Medulla oblongata (tissue), 1 donor: ENCODE results near the gene PPM1G.
"Not testable (repeated sequence)": the region's sequence is repeated elsewhere in the genome, so short reads cannot be mapped to it uniquely, and the experiment has no call there.

Source experiments
- DNase-seq: peaks from one replicate; pipeline ENCODE4 v3.0.0-alpha.2; 2015; ENCODE audit errors: extremely low spot score

The PPM1G gene

DNA sequence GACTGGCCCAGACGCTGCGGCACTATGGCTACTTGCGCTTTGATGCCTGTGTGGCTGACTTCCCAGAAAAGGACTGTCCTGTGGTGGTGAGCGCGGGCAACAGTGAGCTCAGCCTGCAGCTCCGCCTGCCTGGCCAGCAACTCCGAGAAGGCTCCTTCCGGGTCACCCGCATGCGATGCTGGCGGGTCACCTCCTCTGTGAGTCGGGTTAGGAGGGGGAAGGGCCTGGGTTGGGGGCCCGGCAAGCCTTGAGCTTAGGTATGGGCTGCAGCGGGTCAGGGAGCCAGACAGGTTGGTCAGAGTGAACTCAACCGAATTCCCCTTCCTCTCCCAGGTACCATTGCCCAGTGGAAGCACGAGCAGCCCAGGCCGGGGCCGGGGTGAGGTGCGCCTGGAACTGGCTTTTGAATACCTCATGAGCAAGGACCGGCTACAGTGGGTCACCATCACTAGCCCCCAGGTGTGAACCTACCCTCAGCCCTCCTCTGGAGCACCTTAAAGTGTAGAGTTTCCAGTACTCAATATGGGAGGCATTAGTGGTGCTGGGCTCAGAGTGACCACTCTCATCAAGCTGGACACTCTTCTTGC, 33.8 kb downstream of the PPM1G start:
- DNase-seq: no peak

DNA sequence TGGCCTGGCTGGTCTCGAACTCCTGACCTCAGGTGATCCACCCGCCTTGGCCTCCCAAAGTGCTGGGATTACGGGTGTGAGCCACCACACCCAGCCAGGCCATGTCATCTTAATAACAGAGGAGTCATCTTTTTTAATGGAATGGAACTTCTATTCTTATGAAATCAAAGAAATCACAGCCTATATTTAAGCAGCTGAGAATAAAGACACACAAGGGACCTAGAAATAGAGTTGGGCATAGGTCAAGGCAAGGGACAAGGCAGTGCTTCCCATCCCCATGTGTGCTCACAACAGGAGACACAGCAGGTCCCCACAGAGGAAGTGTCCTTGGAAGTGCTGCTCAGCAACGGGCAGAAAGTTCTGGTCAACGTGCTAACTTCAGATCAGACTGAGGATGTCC, 35.8 kb downstream of the PPM1G start:
- no peak for DNase-seq

DNA sequence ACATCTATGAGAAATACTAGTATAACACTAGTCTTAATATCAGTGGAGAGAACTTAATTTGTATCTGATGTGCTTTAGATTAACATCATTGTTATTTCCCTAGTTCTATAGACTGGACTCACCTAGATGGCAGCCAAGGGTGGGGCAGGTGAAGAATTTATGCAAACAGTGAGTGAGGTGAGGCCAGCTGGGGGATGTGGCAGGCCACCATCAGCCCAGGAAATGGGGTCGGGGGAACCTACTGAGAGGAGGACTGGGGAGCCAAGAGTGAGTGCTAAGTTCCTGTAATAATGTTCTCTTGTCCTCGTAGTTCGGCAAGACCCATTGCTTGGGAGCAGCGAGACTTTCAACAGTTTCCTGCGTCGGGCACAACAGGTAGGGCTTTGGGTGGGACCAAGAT, 36.5 kb downstream of the PPM1G start:
- DNase-seq: no peak

DNA sequence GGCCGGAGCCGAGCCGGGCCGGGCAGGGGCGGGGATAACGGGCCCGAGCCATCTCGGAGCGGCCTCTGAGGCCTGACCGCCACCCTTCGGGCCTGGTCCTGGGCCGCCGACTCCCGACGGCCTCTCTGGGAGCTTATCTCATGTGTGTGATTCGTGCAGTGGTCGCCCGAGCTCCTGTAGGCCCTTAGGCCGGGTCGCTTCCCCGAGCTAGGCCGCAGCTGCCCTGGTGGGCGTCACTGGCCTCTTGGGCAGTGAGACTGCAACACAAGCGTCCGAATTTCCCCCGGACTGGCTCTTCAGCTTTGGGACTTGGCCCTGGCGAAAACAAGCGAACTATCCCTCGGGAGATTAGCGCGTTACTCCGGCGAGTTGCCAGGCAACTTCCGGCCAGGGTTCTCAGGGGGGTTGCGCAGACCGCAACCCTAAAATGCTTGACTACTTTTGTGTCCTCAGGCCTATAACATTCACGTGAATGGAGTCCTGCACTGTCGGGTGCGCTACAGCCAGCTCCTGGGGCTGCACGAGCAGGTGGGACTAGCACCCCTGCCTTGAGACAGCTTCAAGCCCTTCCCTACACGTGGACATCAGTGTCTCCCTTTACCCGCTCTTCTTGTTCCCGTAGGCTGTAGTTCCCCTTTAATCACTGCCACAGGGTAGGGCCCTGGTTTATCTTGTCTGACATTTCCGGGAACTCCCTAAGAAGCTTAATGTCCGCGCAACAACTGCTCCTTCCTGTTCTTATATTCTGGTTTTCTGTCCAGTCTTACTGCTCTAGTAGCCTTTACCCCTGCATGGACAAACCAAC, 38.4 kb downstream of the PPM1G start:
- peak; percentile 46 for DNase-seq

DNA sequence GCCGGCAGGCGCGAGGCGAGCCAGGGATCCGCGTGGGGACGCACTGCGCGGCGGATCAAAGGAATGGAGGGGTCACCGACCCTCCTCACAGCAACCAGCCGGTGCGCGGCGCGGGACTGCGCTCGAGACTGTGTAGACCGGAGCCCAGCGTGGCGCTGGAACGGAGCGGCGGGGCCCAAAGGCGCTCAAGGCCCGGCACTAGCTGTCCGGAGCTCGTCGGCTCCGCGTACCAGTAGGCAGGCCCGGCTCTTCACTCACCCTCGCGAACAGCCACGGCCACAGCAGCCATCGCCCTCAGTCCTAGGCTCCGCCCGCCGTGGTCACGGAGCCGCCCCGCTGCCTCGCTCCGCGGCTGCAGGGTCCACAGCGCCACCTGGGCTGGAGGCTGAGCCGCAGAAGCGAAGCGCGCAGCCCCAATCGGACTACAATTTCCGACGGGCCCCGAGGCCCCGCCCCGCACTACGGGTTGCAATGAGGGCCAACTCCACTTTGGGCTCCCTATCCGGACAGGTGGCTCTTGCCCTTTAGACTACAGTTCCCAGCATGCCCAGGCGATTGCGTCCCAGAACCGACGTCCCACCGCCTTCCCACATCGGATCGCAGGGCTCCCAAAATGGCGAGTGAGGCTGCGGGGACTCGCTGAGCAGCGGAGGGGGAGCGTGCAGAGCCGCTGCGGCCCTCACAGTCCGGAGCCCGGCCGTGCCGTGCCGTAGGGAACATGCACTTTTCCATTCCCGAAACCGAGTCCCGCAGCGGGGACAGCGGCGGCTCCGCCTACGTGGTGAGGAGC, 39.2 kb downstream of the PPM1G start, which contains the start of the genes EIF2B4 and SNX17:
TSS of gene EIF2B4 (minus strand) at position 313 of the 790 bp plus-strand sequence. CDS start at position 289, 24 bp downstream.
TSS of gene SNX17 (plus strand) at position 591 of the 790 bp plus-strand sequence. CDS start at position 719, 128 bp downstream.
- DNase-seq: peak; percentile 99

DNA sequence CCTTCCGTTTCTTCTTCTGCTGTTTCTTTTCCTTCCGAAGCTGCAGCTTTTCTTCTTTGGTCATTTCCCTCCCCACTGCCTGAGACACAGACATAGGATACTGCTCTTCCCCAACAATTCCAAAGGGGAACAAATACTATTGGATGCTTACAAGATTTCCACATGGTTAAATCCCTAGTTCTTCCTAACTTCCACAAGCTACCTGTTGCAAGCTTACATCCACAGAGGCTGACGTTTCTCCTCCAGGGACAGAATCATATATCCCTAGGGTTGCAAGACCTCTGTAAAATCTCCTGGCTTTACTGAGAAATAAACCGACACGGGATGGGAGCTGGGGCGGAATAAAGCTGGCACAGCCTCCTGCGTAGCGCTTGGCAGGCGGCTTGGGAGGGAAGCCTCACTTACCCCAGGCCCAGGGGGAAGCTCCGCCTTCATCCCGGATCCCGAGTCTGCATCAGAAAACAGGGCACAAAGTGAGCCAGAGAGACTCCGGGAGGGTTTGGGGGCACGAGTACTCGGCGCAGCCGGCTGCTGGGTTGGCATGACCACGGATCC, 39.8 kb downstream of the PPM1G start:
- DNase-seq: peak; percentile 53

DNA sequence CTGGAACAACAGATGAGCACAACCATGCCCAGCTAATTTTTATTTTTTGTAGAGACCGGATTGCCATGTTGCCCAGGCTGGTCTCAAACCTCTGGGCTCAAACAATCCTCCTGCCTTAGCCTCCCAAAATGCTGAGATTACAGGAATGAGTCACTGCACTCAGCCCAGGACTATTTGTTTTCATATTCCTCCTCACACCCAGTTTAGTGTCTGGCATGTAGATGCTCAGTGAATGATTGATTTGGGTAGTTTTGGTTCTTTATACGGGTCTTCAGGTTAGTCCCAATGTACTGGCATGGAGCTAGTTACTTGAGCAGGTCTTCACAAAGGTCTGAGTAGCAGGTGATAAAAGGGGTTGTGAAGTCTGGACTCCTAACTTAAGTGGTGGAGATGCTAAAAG, 45.5 kb downstream of the PPM1G start:
- no peak for DNase-seq

DNA sequence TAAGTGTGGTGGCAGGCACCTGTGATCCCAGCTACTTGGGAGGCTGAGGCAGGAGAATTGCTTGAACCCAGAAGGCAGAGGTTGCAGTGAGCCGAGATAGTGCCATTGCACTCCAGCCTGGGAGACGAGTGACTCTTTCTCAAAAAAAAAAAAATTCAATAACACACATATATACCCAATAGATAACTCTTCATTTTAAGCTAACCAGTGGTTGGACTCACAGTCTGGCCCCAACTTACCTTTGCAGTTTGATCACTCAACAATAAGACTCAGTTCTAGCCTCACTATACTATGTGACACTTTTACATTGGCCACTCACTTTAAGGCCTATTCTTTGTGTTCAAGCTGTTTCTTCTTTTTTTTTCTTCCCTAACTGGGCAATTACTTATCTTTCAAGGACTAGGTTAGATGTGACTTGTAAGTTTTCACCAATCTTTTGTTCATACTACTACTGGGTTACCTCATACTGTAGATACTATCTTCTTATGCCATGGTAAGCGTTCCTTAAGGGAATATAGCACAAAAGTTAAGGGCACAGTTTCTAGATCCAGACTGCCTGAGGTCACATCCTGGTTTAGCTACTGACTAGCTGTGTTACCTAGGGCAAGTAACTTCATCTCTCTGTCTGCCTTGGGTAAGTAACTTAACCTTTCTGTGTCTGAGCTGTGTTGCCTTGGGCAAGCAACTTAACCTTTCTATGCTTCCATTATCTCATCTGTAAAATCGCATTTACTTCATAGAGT, 46.5 kb downstream of the PPM1G start:
- DNase-seq: no peak

DNA sequence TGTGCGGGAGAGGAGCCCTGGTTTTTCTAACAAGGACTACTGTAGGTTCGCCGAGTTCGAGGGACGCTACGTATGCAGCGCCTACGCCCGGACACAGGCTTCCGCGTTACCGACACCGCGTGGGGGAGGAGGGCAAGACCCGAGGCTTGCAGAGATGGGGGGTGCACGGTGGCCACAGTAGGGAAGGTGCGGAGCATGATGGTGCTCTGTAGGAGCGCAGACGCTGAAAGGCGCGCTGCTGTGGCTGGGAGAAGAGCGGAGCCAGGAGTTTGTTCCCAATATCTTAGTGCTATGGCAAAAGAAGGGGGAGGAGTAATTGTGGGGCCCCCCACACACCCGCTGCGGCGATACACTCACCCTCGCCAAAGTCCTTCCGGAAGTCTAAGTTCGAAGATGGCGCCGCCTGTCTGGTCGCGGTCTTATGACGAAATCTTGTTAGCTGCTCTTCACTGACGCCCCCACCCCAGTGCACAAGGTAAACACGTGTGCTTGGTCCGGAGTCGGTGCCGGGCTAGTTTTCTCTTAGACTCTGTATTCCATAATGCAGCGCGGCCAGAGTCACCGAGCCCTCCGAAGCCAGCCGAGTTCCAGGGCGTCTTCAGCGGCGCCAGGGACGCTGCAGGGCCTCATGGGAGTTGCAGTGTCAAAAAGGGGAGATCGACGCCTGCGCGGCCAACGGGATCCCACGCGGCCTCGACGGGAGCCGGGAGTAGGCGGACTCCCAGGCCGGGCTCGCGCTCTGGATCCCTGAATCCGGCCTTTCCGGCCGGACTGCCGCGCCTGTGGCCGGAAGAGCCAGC, 52.8 kb downstream of the PPM1G start, which contains the start of gene GTF3C2:
TSS of gene GTF3C2 (minus strand) at position 383 of the 800 bp plus-strand sequence. CDS start 13,210 bp downstream, outside the sequence.
- DNase-seq: peak; percentile 99

DNA sequence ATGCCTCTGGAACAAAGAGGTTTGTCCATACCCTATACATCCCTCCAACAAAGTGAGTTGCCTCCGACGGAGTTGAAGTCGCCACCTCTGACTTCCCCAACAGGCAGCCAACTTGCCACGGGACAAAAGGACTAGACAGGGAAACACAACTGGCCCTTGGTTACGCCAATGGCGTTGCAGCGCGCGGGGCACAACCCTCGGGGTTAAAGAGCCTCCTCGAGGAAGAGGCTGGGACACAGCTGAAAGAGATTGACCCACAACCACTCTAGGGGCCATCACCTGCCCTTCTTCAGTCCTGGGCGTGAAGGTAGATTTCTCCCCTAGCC, 53.4 kb downstream of the PPM1G start:
- peak; percentile 38 for DNase-seq

DNA sequence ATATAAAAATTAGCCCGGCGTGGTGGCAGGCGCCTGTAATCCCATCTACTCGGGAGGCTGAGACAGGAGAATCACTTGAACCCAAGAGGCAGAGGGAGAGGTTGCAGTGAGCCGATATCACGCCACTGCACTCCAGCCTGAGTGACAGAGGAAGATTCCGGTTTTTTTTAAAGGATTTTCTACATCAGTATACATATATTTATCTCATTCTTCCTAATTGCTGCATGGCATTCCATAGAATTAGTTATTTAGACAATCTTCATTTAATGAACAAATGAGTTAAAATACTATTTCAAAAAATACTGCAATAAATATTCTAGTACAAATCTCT, 54.8 kb downstream of the PPM1G start:
- DNase-seq: no peak

DNA sequence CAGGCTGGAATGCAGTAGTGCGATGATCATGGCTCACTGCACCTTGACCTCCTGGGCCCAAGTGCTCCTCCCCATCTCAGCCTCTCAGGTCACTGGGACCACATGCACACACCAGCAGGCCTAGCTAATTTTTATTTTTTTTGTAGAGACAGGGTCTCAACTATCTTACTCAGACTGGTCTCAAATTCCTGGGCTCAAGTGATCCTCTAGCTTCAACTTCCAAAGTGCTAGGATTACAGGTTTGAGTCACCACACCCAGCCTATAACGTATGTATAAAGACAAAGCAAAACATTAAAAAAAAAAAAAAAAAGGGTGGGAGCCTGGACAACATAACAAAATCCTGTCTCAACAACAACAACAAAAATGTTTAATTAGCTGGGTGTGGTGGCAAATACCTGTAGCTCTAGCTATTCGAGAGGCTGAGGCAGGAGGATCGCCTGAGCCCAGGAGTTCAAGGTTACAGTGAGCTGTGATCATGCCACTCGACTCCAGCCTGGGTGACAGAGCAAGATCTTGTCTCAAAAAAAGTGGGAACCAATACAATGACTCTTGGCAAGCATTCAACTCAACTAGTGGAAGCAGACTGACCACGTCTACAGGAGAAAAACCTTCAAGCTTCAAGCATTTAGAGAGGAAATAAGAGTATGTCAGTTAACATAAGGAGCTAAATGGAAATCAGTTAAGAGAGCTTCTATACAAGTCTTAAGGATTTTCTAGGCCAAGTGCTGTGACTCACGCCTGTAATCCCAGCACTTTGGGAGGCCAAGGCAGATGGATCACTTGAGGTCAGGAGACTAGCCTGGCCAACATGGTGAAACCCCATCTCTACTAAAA, 55.4 kb downstream of the PPM1G start:
- DNase-seq: no peak

DNA sequence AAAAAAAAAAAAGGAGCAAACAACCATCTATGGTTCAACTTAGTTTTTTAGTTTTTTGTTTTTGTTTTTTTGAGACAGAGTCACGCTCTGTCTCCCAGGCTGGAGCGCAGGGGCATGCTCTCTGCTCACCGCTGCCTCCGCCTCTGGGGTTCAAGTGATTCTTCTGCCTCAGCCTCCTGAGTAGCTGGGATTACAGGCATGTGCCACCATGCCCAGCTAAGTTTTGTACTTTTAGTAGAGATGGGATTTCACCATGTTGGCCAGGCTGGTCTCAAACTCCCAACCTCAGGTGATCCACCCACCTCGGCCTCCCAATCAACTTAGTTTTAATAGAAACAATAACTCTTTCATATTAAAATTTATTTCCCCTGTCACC, 56.0 kb downstream of the PPM1G start:
- DNase-seq: not testable (repeated sequence)

DNA sequence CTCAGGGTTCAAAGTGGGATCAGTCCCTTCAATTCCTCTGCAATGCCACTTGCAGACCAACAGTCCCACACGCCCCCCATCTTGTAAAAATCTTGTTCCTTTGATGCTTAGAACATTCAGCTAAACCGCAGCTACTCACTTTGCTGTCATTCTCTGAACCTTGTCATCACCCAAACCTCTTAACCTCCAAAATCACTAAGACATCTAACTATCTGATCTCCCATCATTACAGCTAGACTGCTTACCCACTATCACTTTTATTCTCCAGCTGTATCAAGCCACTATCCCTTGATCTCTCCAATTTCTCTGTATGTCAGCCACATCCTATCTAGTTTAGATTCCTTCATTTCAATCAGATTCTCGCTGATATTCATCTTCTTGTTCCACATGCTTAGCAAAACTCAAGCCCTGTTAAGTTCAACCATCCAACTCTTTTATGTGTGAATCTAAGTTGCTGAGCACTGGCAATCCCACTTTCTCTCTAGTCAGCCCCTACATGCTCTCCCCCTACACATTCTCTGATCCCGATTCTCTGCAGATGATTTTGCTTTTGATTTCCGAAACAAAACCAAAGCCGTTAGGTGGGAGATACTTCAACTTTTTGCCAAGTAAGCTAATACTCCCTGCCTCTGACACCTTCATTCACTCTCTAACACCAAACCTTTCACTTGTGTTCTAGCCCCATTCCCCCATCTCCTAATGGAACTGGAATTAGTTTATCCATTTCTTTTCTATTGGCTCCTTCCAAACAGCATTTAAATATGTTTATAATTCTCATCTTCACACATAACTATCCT, 57.4 kb downstream of the PPM1G start:
- DNase-seq: no peak

DNA sequence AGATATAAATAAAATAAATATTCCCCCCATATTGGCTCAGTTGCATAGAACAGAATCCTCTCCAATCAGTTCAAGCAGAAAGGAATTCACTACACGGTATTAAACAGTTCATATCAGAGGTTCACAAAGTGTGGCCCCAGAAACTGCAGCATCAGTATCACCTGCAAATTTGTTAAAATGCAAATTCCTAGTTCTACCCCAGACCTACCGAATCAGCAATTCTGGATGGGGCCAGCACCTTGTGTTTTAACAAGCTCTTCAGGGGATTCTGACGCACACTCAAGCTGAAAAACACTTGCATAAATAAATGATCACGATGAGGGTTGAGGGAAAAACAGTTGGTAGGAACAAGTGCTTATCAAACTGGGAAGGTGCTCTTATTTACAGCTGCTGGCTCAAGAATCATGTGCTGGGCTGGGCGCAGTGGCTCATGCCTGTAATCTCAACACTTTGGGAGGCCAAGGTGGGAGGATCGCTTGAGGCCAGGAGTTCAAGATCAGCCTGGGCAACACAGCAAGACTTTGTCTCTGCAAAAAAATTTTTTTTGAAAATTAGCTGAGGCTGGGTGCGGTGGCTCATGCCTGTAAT, 59.2 kb downstream of the PPM1G start:
- no peak for DNase-seq

DNA sequence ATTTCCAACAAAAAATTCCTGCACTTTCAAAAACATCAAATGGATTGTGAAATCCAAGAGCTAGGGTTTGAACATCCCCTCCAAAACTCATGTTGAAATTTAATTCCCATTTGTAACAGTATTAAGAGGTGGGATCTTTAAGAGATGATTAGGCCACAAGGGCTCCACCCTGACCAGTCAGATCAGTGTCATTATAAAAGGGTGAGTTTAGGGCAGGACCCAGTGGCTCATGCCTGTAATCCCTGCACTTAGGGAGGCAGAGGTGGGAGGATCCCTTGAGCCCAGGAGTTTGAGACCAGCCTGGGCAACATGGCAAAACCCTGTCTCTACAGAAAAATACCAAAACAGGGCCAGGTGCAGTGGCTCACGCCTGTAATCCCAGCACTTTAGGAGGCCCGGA, 61.8 kb downstream of the PPM1G start:
- no peak for DNase-seq

DNA sequence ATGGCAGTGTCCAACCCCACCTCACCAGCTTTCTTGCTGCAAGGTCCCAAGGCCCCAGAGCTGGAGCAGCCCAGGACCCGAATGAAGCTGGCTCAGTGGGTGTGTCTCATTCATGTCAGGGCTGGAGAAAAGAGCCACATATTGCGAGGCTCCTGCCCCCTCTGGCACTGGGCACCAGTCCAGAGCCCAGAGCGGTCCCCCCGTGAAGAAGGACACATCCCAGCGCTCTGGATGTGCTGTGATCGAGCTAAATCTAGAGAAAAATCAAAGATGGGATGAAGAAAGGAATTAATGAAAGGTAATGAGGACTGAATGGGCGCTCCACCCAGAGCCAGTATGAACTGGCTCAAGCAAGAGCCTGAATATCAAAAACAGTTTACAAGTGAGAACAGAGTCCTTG, 73.2 kb downstream of the PPM1G start:
- DNase-seq: no peak

DNA sequence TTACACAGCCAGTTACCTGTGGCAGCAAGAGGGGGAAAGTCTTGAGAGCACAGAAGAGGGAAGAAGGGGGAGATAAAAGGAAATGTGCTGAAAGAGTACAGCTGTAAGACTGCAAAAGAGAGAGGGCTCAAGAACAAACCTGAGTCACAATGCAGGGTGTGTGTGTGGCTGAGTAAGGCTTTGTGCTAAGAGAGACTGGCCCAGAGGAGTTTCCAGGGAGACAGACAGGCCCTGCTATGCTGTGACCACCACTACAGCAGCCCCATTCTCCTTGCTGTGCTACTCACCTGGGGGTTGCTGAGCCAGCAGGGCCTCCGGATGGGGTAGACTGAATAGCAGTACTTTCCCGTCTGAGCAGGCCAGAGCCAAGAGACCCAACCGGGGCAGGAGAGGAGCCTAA, 74.1 kb downstream of the PPM1G start:
- DNase-seq: no peak
